K562 (cell line): ENCODE measurements around the gene PUSL1. TPM values are rescaled to one million over a fixed set of nuclear protein-coding genes. Genes with fewer than 3 reads are reported as not detected.
A peak's percentile ranks its signal among the peaks of the same experiment; 100 is the strongest.

Experiments used
- CTCF ChIP-seq, 3 experiments: IDR thresholded peaks in 2 of 3; conservative IDR thresholded peaks in 1 of 3; 2 replicates each; pipeline ENCODE4 v1.5.1; 2011 to 2012; ENCODE audit warnings: low read length in 3 of 3, mild to moderate bottlenecking in 3 of 3, control low read depth in 2 of 3, improper control_type of control experiment in 1 of 3, inconsistent platforms in 1 of 3, low read depth in 1 of 3, mixed read lengths in 1 of 3, moderate library complexity in 1 of 3; ENCODE audit not compliant: insufficient read depth in 2 of 3
- RAD21 ChIP-seq, 2 experiments: fragments of 250-450 bp in 1 of 2; fragments of 450-650 bp in 1 of 2; sonication (Bioruptor Pico) in 1 of 2; formaldehyde crosslinking in 1 of 2; IDR thresholded peaks in 1 of 2; conservative IDR thresholded peaks in 1 of 2; 2 replicates each; pipeline versions ENCODE4 v1.4.0 to v1.8.0; 2020 to 2022; ENCODE audit warnings: mild to moderate bottlenecking in 2 of 2, moderate library complexity in 1 of 2
- RBFOX2 ChIP-seq: fragments of 200-400 bp; formaldehyde crosslinking; IDR thresholded peaks from 2 replicates; pipeline ENCODE4 v1.6.1; 2017; ENCODE audit warnings: low read depth, mild to moderate bottlenecking, low read length, moderate library complexity
- REST ChIP-seq, 2 experiments: fragments of 450-650 bp; formaldehyde crosslinking in 1 of 2; IDR thresholded peaks; 2 replicates each; pipeline versions ENCODE4 v1.4.0 to v1.6.1; 2014 to 2020; ENCODE audit warnings: mild to moderate bottlenecking in 2 of 2, borderline replicate concordance in 1 of 2, low read depth in 1 of 2
- TCF7L2 ChIP-seq: fragments of 150-350 bp; IDR thresholded peaks from 2 replicates; pipeline ENCODE4 v1.6.1; 2016; ENCODE audit warnings: low read depth, mild to moderate bottlenecking, low read length, moderate library complexity
- ZNF263 ChIP-seq: sonication (generic); formaldehyde crosslinking; IDR thresholded peaks from 2 replicates; pipeline ENCODE4 v1.8.0; 2022; ENCODE audit warnings: mild to moderate bottlenecking, missing genetic modification reagents, borderline replicate concordance
- ZNF780A ChIP-seq: fragments of 250-450 bp; sonication (Bioruptor Pico); IDR thresholded peaks from 2 replicates; pipeline ENCODE4 v1.5.0; 2021; ENCODE audit warnings: mild to moderate bottlenecking
- polyA plus RNA-seq, 8 experiments: library from polyadenylated mRNA; depleted of rRNA in 4 of 8; stranded (reverse) in 5 of 8; unstranded in 3 of 8; fragments of >200 nt; fragmentation: Nextera tagmentation in 2 of 8; fragmentation: Illumina TruSeq in 1 of 8; extraction: Ambion mirVana in 2 of 8; extraction: Trizol in 1 of 8; gene quantifications; 2 replicates each; pipeline versions ENCODE4 v1.2.1 to v1.2.3, GENCODE V29; 2011 to 2014; ENCODE audit warnings: inconsistent platforms in 1 of 8, missing spikeins in 1 of 8
- total RNA-seq, 7 experiments: library from RNA; depleted of rRNA in 6 of 7; stranded (reverse); fragments of >200 nt in 6 of 7; fragmentation: Illumina TruSeq in 2 of 7; extraction: Trizol in 2 of 7; gene quantifications; 2 replicates each; pipeline versions ENCODE4 v1.2.1 to v1.2.3, GENCODE V29; 2011 to 2021; ENCODE audit warnings: low replicate concordance in 1 of 7

PUSL1 gene
- total and polyA plus RNA-seq, 9 of the 15 experiments (the other 6 are each of a cell fraction or from before 2014, with no cell fraction given) = 0.62 to 86.9 (median 13.6) TPM

DNA sequence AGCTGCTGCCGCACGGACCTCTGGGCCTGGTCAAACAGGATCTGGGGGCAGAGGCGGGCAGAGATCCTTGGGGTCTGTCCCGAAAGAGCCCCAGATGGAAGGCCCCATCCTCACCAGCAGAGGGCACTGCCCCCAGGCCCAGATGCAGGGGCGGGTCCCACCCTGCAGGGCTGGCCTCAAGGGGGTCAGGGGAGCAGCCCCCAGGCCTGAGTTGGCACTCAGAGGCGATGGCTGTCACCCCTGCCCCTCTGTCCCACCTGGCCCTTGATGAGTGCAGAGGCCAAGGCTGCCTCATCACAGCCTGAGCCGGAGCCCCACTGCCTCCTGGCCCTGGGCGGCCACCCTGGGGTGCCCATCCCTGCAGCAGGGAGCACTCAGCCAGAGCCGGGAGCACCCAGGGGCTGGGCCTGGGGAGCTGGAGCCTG lies 6.4 kb upstream of the PUSL1 start (continued):
- TF ChIP-seq REST (IDR thresholded peaks at IDR 0.05; ENCODE audit: borderline replicate concordance) = 0 out of 2 replicates have a peak, but pooled peaks have one; percentile 10
- no peak for TF ChIP-seq REST (CRISPR knock-in tag; IDR thresholded peaks at IDR 0.05; ENCODE audit: low read depth)
- TF ChIP-seq ZNF780A (CRISPR knock-in tag) = no peak
- peak; percentile 86 for TF ChIP-seq ZNF263 (CRISPR knock-in tag)
- TF ChIP-seq CTCF (IDR thresholded peaks at IDR 0.05 in 2 of 3, conservative IDR thresholded peaks at IDR 0.05 in 1 of 3; ENCODE audit: insufficient read depth in 2 of 3, low read depth in 1 of 3, low read length in 3 of 3) = peak; percentile 58 to 71 (median 66)
- TF ChIP-seq RAD21 (CRISPR knock-in tag; conservative IDR thresholded peaks at IDR 0.05 in 1 of 2, IDR thresholded peaks at IDR 0.05 in 1 of 2) = peak in 1 of 2 experiments; percentile 28; a peak in 1 of 4 replicates
- no peak for TF ChIP-seq TCF7L2
- 0 out of 2 replicates have a peak, but pooled peaks have one; percentile 25 for TF ChIP-seq RBFOX2
- TF ChIP-seq, all 486 proteins: peak for 9
